Esophagus squamous epithelium (tissue), 5 donors: ENCODE measurements around the gene SMTNL2. TPM values are rescaled to one million over a fixed set of nuclear protein-coding genes. Genes with fewer than 3 reads are reported as not detected.

Source experiments
- DNase-seq: peaks from one replicate; lab custom pipeline; 2025; lab: John Stamatoyannopoulos, UW
- H3K27ac ChIP-seq, 4 donors: fragments of 200-600 bp; sonication (generic); one replicate each; pipeline ENCODE4 v1.5.1; 2016 to 2019; ENCODE audit warnings: mild to moderate bottlenecking in 1 of 4
- H3K27me3 ChIP-seq, 4 donors: fragments of 200-600 bp; sonication (generic); 1 replicate in 3 of 4; 2 replicates in 1 of 4; pipeline versions ENCODE4 v1.5.1 to v1.6.0; 2017 to 2021; ENCODE audit warnings: antibody characterized with exemption in 1 of 4
- H3K36me3 ChIP-seq, 3 donors: fragments of 200-600 bp; sonication (generic); one replicate each; pipeline ENCODE4 v1.5.1; 2016 to 2019
- H3K4me1 ChIP-seq, 3 donors: fragments of 200-600 bp; sonication (generic); one replicate each; pipeline ENCODE4 v1.5.1; 2017 to 2019
- H3K4me3 ChIP-seq, 4 donors: fragments of 200-600 bp; sonication (generic); 1 replicate in 3 of 4; 2 replicates in 1 of 4; pipeline ENCODE4 v1.5.1; 2016 to 2019; ENCODE audit warnings: mild to moderate bottlenecking in 2 of 4, moderate library complexity in 1 of 4
- H3K9me3 ChIP-seq, 3 donors: fragments of 200-600 bp; sonication (generic); one replicate each; pipeline ENCODE4 v1.5.1; 2016 to 2019
- CTCF ChIP-seq, 6 experiments: fragments of 450-650 bp in 4 of 6; fragments of 200-600 bp in 2 of 6; sonication (generic) in 2 of 6; IDR thresholded peaks; one replicate each; pipeline ENCODE4 v1.5.1; 2016 to 2019; ENCODE audit warnings: antibody characterized with exemption in 6 of 6, mild to moderate bottlenecking in 4 of 6, moderate library complexity in 4 of 6
- POLR2A ChIP-seq, 4 donors: fragments of 450-650 bp; IDR thresholded peaks; one replicate each; pipeline ENCODE4 v1.6.1; 2017; ENCODE audit warnings: antibody characterized with exemption in 4 of 4, mild to moderate bottlenecking in 4 of 4, moderate library complexity in 3 of 4
- WGBS, 2 donors: methylation state at CpG; one replicate each; pipeline ENCODE4 v1.1.5; 2018; 5-methylcytosine and 5-hydroxymethylcytosine counted together
- intact Hi-C: fragments of 100-400 bp; cut with DNase I; formaldehyde crosslinking; loops from one replicate; pipeline ENCODE4 v1.15.0; 2022
- total RNA-seq, 4 donors: library from RNA; depleted of rRNA; stranded (reverse); fragments of >200 nt; gene quantifications; one replicate each; pipeline ENCODE4 v1.1.0, GENCODE V29; 2016
- donor health status: DM: yes; HTN: yes; CAD: no.

Gene SMTNL2
- total RNA-seq, 4 donors from 2014 or later: 0.41 to 0.76 (median 0.69) TPM

- peaks cover 0 to 33% (median 0%) of the 10 kb centered on the region in 3 donors for H3K4me1 ChIP-seq
- intact Hi-C loops: no loop called here
- no peaks in the 10 kb centered on the region for H3K36me3 ChIP-seq
- TF ChIP-seq CTCF (IDR thresholded peaks at IDR 0.05): no peak
- no peak for TF ChIP-seq POLR2A (IDR thresholded peaks at IDR 0.05)
- no peak overlapping the region for H3K4me3 ChIP-seq
- peak overlapping the region in 3 of 4 donors; percentile 16 to 77 (median 67) for H3K27ac ChIP-seq
- no peak for DNase-seq
- H3K27me3 ChIP-seq: peaks cover 0 to 50% (median 0%) of the 10 kb centered on the region in 4 donors
- no peaks in the 10 kb centered on the region for H3K9me3 ChIP-seq
- WGBS, 2 donors: 80% methylated on average over 7 of the region's 10 CpGs; no CpG with 5 or more reads in 1 of the 2 donors
These were observed 6.7 kb downstream of the SMTNL2 start for GRCh38 chr17:4590981-4591453.

- intact Hi-C loops: no loop called here
- 35 to 57% methylated on average over 9 to 11 of the region's 12 CpGs for WGBS, 2 donors
These were observed 7.2 kb downstream of the SMTNL2 start for GRCh38 chr17:4591529-4591928.

GRCh38 chr17:4592240-4593005 lies 8.1 kb downstream of the SMTNL2 start:
- no peak overlapping the region for H3K4me3 ChIP-seq
- H3K4me1 ChIP-seq: peaks cover 0 to 33% (median 0%) of the 10 kb centered on the region in 3 donors
- no peaks in the 10 kb centered on the region for H3K36me3 ChIP-seq
- TF ChIP-seq POLR2A (IDR thresholded peaks at IDR 0.05) (no peak), CTCF (IDR thresholded peaks at IDR 0.05) (no peak)
- DNase-seq: no peak
- WGBS, 2 donors: 68 to 82% methylated on average over 4 to 10 of the region's 11 CpGs
- peaks cover 0 to 38% (median 0%) of the 10 kb centered on the region in 4 donors for H3K27me3 ChIP-seq
- H3K27ac ChIP-seq: peak overlapping the region in 3 of 4 donors; percentile 54 to 77 (median 67)
- intact Hi-C loops: no loop called here
- no peaks in the 10 kb centered on the region for H3K9me3 ChIP-seq

More at GRCh38 chr17:4591529-4591928, 7.2 kb downstream of the SMTNL2 start:
- Histone ChIP-seq H3K27me3 (peaks cover 0 to 45% (median 0%) of the 10 kb centered on the region in 4 donors), H3K4me1 (peaks cover 0 to 33% (median 0%) of the 10 kb centered on the region in 3 donors), H3K9me3 (no peaks in the 10 kb centered on the region), H3K36me3 (no peaks in the 10 kb centered on the region), H3K27ac (peak overlapping the region in 3 of 4 donors; percentile 54 to 77 (median 67)), H3K4me3 (no peak overlapping the region)
- DNase-seq: no peak
- TF ChIP-seq CTCF (IDR thresholded peaks at IDR 0.05) (no peak), POLR2A (IDR thresholded peaks at IDR 0.05) (no peak)

- Histone ChIP-seq H3K36me3 (no peaks in the 10 kb centered on the region), H3K4me3 (no peak overlapping the region), H3K4me1 (peaks cover 0 to 37% (median 0%) of the 10 kb centered on the region in 3 donors), H3K27ac (peak overlapping the region in 3 of 4 donors; percentile 54 to 77 (median 67)), H3K9me3 (no peaks in the 10 kb centered on the region), H3K27me3 (peaks cover 0 to 40% (median 0%) of the 10 kb centered on the region in 4 donors)
- intact Hi-C loops: no loop called here
- DNase-seq: no peak
- no peak for TF ChIP-seq CTCF (IDR thresholded peaks at IDR 0.05)
- no peak for TF ChIP-seq POLR2A (IDR thresholded peaks at IDR 0.05)
- WGBS, 2 donors: 74 to 82% methylated on average over 4 to 6 of the region's 14 CpGs
These were observed 8.7 kb downstream of the SMTNL2 start for GRCh38 chr17:4593021-4593421.

- DNase-seq: no peak
- peaks cover 0 to 26% (median 0%) of the 10 kb centered on the region in 4 donors for H3K27me3 ChIP-seq
- 86 to 88% methylated on average over 7 of the region's 7 CpGs for WGBS, 2 donors
- no peak overlapping the region for H3K27ac ChIP-seq
- H3K9me3 ChIP-seq: no peaks in the 10 kb centered on the region
- intact Hi-C loops: no loop called here
- no peak overlapping the region for H3K4me3 ChIP-seq
- peaks cover 0 to 47% (median 4%) of the 10 kb centered on the region in 3 donors for H3K4me1 ChIP-seq
- H3K36me3 ChIP-seq: no peaks in the 10 kb centered on the region
- TF ChIP-seq CTCF (IDR thresholded peaks at IDR 0.05): no peak
- TF ChIP-seq POLR2A (IDR thresholded peaks at IDR 0.05): no peak
These were observed 10.1 kb downstream of the SMTNL2 start for GRCh38 chr17:4594406-4594805.
